Measurements from ENCODE around the gene CCDC194.

GRCh38 chr19:17378271-17378670 lies 15.7 kb downstream of the CCDC194 start:
- no peak for TF ChIP-seq CTCF (IDR thresholded peaks at IDR 0.05)
- no peak for TF ChIP-seq POLR2A (IDR thresholded peaks at IDR 0.05)
